Measurements from ENCODE around the gene MIDN. TPM values are rescaled to one million over a fixed set of nuclear protein-coding genes. Genes with fewer than 3 reads are reported as not detected.

MIDN gene
- total RNA-seq, 2 donors from 2014 or later: 80.1 to 124 TPM

DNA sequence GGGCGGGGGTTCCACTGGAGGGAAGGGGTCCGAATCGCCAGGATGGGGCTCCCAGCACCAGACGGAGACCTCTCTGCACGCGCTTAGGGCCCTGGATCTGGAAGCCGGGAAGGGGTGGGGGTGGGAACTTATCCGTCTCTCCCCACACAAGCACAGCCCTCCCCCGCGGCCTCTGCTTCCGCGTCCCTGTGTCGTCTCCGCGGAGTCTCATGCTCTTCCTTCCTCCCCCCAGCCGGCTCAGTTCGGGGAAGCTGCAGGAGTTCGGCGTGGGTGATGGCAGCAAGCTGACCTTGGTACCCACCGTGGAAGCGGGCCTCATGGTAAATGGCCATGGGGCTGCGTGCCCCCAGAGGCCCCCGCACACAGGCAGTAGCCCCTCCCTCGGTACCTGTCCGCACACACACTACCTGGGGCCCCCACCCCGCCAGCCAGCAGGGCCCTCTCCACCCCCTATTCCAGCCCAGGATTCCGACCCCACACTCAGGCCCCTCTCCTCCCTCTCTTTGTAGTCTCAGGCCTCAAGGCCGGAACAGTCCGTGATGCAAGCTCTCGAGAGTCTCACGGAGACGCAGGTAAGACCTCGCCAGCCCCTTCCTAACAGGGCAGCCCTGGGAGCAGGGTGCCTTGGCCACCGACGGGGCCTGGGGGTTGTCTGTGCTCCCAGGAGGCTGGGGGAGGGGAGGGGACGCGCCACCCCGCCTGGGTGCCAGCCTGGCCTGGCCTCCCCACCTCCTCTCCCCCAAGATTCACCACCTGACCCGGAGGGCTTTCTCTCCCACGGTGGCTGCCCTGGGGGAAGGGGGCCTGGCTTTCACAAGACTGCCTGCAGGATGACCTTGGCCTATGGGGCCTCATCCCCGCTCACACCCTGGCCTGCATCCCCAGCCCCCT is 3.2 kb downstream of the MIDN start:
- Histone ChIP-seq H3K4me1 (ENCODE audit: control insufficient read depth in 1 of 2, low read depth in 2 of 2) (peaks cover 24 to 49% of the 10 kb centered on the region in 2 donors), H3K4me3 (peak overlapping the region; percentile 99), H3K36me3 (peaks cover 25% of the 10 kb centered on the region), H3K27ac (peak overlapping the region; percentile 99), H3K9me3 (no peaks in the 10 kb centered on the region), H3K27me3 (replicated peaks; ENCODE audit: insufficient read depth) (no peaks in the 10 kb centered on the region)
- DNase-seq (ENCODE audit: low spot score) (no peak), ATAC-seq (ENCODE audit: insufficient number of reproducible peaks, low FRiP score, low read depth) (no peak)
- TF ChIP-seq, protein P1, sequence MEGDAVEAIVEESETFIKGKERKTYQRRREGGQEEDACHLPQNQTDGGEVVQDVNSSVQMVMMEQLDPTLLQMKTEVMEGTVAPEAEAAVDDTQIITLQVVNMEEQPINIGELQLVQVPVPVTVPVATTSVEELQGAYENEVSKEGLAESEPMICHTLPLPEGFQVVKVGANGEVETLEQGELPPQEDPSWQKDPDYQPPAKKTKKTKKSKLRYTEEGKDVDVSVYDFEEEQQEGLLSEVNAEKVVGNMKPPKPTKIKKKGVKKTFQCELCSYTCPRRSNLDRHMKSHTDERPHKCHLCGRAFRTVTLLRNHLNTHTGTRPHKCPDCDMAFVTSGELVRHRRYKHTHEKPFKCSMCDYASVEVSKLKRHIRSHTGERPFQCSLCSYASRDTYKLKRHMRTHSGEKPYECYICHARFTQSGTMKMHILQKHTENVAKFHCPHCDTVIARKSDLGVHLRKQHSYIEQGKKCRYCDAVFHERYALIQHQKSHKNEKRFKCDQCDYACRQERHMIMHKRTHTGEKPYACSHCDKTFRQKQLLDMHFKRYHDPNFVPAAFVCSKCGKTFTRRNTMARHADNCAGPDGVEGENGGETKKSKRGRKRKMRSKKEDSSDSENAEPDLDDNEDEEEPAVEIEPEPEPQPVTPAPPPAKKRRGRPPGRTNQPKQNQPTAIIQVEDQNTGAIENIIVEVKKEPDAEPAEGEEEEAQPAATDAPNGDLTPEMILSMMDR (IDR thresholded peaks at IDR 0.05): no peak

DNA sequence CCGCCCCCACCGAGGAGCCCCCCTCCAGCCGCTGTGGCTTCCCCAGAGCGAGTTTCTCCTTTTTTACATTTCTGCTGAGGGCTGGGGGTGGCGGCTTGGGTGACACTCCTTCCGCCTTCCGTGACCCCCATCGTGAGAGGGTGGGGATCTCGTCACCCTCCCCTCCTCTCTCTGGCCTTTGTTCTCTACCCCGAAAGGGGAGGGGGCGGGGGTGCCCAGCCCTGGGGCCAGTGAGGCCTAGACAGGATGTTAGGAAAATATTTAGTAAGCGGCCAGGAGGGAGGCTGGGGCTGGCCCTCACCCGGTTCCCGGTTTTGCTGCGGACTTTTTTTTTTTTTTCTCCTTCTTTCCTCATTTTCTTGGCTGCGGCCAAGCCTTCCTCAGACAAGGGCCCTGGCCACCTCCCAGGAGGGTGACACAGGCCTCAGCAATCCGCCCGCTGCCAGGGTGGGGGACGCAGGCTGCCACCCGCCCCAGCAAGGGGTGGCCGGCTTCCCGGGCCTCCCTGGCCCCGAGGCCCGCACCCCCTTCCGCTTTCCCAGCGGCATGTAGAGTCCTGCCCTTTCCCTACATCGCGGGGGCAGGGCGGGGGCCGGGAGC is 3.9 kb downstream of the MIDN start:
- H3K36me3 ChIP-seq: peaks cover 32% of the 10 kb centered on the region
- TF ChIP-seq, protein P1 (IDR thresholded peaks at IDR 0.05): no peak
- H3K27ac ChIP-seq: peak overlapping the region; percentile 99
- H3K4me3 ChIP-seq: peak overlapping the region; percentile 99
- DNase-seq (ENCODE audit: low spot score) (peak; percentile 83), ATAC-seq (ENCODE audit: insufficient number of reproducible peaks, low FRiP score, low read depth) (peak; percentile 29)
- H3K9me3 ChIP-seq: no peaks in the 10 kb centered on the region
- H3K4me1 ChIP-seq (ENCODE audit: control insufficient read depth in 1 of 2, low read depth in 2 of 2): peaks cover 24 to 51% of the 10 kb centered on the region in 2 donors
- H3K27me3 ChIP-seq (replicated peaks; ENCODE audit: insufficient read depth): no peaks in the 10 kb centered on the region

DNA sequence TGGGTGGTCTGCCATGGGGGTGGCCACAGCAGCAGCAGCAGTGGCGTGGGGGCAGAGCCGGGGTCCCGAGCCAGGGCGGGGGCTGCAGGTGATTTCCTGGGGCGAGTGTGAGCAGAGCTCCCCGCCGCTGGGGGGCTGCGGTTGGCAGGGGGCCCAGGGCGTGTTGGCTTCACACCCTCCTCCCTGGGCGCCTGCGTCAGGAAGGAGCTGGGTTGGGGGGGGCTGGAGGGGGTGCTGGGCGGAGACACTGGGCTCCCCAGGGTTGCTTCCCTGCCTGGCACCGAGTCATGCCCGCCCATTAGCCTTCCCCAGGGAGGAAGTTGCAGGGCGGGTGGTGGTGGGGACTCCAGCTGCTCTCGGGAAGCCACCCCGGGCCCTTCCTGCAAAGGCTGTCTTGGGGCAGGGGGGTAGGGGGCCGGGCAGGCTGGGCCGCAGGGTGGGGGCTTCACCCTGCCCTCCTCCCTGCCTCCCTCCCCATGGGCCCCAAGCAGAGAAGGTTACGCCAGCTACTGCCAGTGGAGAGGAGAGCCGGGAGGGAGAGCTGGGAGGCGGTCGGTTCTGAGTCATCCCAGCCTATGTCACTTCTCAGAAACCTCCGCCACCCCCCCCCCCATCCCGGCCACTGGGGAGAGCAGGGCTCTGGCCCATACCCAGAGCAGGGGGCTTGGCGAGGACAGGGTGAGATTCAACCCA is 4.6 kb downstream of the MIDN start:
- H3K27me3 ChIP-seq (replicated peaks; ENCODE audit: insufficient read depth): no peaks in the 10 kb centered on the region
- peak overlapping the region; percentile 99 for H3K27ac ChIP-seq
- DNase-seq (ENCODE audit: low spot score) (peak; percentile 84), ATAC-seq (ENCODE audit: insufficient number of reproducible peaks, low FRiP score, low read depth) (peak; percentile 34)
- TF ChIP-seq, protein P1 (IDR thresholded peaks at IDR 0.05): peak; percentile 48
- H3K4me1 ChIP-seq (ENCODE audit: control insufficient read depth in 1 of 2, low read depth in 2 of 2): peaks cover 29 to 51% of the 10 kb centered on the region in 2 donors
- H3K9me3 ChIP-seq: no peaks in the 10 kb centered on the region
- peaks cover 39% of the 10 kb centered on the region for H3K36me3 ChIP-seq
- peak overlapping the region; percentile 99 for H3K4me3 ChIP-seq

GRCh38 chr19:1253514-1254080 is 5.2 kb downstream of the MIDN start:
- peaks cover 36 to 54% of the 10 kb centered on the region in 2 donors for H3K4me1 ChIP-seq (ENCODE audit: control insufficient read depth in 1 of 2, low read depth in 2 of 2)
- no peak for DNase-seq (ENCODE audit: low spot score)
- peak overlapping the region; percentile 99 for H3K4me3 ChIP-seq
- H3K27ac ChIP-seq: peak overlapping the region; percentile 99
- H3K36me3 ChIP-seq: peaks cover 39% of the 10 kb centered on the region
- no peaks in the 10 kb centered on the region for H3K27me3 ChIP-seq (replicated peaks; ENCODE audit: insufficient read depth)
- ATAC-seq (ENCODE audit: insufficient number of reproducible peaks, low FRiP score, low read depth): no peak
- TF ChIP-seq, protein P1 (IDR thresholded peaks at IDR 0.05): no peak
- H3K9me3 ChIP-seq: no peaks in the 10 kb centered on the region

All from thoracic aorta (tissue), 2 donors.